ENCODE results near the gene APOL5.

GRCh38 chr22:35695202-35695601 lies 22.5 kb upstream of the APOL5 start:
- TF ChIP-seq CTCF (IDR thresholded peaks at IDR 0.05) (no peak), POLR2AphosphoS5 (IDR thresholded peaks at IDR 0.05) (no peak), POLR2A (IDR thresholded peaks at IDR 0.05) (no peak), EP300 (IDR thresholded peaks at IDR 0.05) (no peak)
